ENCODE measurements around the gene DRGX.

Gene DRGX

GRCh38 chr10:49323171-49323895 is 72.6 kb downstream of the DRGX start:
- no peak for TF ChIP-seq GATA2 (IDR thresholded peaks at IDR 0.05; ENCODE audit: low read depth, low read length)
- TF ChIP-seq GATA3 (IDR thresholded peaks at IDR 0.05; ENCODE audit: low read depth, low read length) = no peak

- TF ChIP-seq GATA3 (IDR thresholded peaks at IDR 0.05; ENCODE audit: low read depth, low read length) = no peak
- no peak for TF ChIP-seq GATA2 (IDR thresholded peaks at IDR 0.05; ENCODE audit: low read depth, low read length)
Observed at GRCh38 chr10:49322371-49323170, 73.3 kb downstream of the DRGX start.

- TF ChIP-seq GATA2 (IDR thresholded peaks at IDR 0.05; ENCODE audit: low read depth, low read length) (no peak), GATA3 (IDR thresholded peaks at IDR 0.05; ENCODE audit: low read depth, low read length) (no peak)
Observed at GRCh38 chr10:49321021-49321420, 74.9 kb downstream of the DRGX start.

GRCh38 chr10:49320191-49320590 is 75.7 kb downstream of the DRGX start:
- TF ChIP-seq GATA3 (IDR thresholded peaks at IDR 0.05; ENCODE audit: low read depth, low read length) (no peak), GATA2 (IDR thresholded peaks at IDR 0.05; ENCODE audit: low read depth, low read length) (no peak)

GRCh38 chr10:49319206-49319605 is 76.7 kb downstream of the DRGX start:
- TF ChIP-seq GATA3 (IDR thresholded peaks at IDR 0.05; ENCODE audit: low read depth, low read length) (no peak), GATA2 (IDR thresholded peaks at IDR 0.05; ENCODE audit: low read depth, low read length) (no peak)

- TF ChIP-seq GATA3 (IDR thresholded peaks at IDR 0.05; ENCODE audit: low read depth, low read length) (no peak), GATA2 (IDR thresholded peaks at IDR 0.05; ENCODE audit: low read depth, low read length) (no peak)
Observed at GRCh38 chr10:49318755-49319154, 77.1 kb downstream of the DRGX start.

GRCh38 chr10:49318028-49318427 is 77.9 kb downstream of the DRGX start:
- TF ChIP-seq GATA2 (IDR thresholded peaks at IDR 0.05; ENCODE audit: low read depth, low read length) (no peak), GATA3 (IDR thresholded peaks at IDR 0.05; ENCODE audit: low read depth, low read length) (no peak)

- TF ChIP-seq GATA2 (IDR thresholded peaks at IDR 0.05; ENCODE audit: low read depth, low read length) = no peak
- TF ChIP-seq GATA3 (IDR thresholded peaks at IDR 0.05; ENCODE audit: low read depth, low read length) = no peak
Observed at GRCh38 chr10:49314806-49315205, 81.1 kb downstream of the DRGX start.

Measured in SH-SY5Y (cell line).